ENCODE data around the gene ADAMTS9. TPM values are rescaled to one million over a fixed set of nuclear protein-coding genes. Genes with fewer than 3 reads are reported as not detected.

Gene ADAMTS9
- total RNA-seq, 2 donors from 2014 or later, result 4.4 to 14.3 TPM

DNA sequence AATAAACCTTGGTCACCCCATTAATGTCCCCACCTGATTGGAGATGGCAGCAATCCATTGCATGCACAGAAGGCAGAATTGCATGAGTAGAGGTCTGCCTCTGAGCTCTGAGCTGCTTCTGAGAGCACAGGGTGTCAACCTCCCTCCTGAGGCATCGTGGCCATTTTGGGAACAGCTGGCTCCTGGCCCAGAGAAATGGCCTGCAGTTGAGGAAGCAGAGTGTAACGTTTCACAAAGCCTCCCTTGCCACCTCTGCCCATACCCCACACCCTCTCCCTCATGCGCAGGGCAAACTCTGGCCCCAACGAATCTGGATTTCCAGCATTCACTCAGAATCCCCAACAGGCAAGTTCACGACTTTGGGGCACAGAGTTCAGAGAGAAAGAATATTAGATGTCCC lies 198.9 kb downstream of the ADAMTS9 start:
- no peak overlapping the region for H3K9ac ChIP-seq (ENCODE audit: low read depth in 2 of 2, low read length in 2 of 2)
- no peaks in the 10 kb centered on the region for H3K27me3 ChIP-seq
- H3K36me3 ChIP-seq, result no peaks in the 10 kb centered on the region
- H3K4me1 ChIP-seq, result no peaks in the 10 kb centered on the region
- TF ChIP-seq, protein P1, sequence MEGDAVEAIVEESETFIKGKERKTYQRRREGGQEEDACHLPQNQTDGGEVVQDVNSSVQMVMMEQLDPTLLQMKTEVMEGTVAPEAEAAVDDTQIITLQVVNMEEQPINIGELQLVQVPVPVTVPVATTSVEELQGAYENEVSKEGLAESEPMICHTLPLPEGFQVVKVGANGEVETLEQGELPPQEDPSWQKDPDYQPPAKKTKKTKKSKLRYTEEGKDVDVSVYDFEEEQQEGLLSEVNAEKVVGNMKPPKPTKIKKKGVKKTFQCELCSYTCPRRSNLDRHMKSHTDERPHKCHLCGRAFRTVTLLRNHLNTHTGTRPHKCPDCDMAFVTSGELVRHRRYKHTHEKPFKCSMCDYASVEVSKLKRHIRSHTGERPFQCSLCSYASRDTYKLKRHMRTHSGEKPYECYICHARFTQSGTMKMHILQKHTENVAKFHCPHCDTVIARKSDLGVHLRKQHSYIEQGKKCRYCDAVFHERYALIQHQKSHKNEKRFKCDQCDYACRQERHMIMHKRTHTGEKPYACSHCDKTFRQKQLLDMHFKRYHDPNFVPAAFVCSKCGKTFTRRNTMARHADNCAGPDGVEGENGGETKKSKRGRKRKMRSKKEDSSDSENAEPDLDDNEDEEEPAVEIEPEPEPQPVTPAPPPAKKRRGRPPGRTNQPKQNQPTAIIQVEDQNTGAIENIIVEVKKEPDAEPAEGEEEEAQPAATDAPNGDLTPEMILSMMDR (IDR thresholded peaks at IDR 0.05), result no peak
- no peak for DNase-seq
- H3K27ac ChIP-seq, result no peak overlapping the region
- intact Hi-C loops (cut with DNase I), result no loop called here
- H3K4me3 ChIP-seq, result no peak overlapping the region
- H3K9me3 ChIP-seq, result no peaks in the 10 kb centered on the region

DNA sequence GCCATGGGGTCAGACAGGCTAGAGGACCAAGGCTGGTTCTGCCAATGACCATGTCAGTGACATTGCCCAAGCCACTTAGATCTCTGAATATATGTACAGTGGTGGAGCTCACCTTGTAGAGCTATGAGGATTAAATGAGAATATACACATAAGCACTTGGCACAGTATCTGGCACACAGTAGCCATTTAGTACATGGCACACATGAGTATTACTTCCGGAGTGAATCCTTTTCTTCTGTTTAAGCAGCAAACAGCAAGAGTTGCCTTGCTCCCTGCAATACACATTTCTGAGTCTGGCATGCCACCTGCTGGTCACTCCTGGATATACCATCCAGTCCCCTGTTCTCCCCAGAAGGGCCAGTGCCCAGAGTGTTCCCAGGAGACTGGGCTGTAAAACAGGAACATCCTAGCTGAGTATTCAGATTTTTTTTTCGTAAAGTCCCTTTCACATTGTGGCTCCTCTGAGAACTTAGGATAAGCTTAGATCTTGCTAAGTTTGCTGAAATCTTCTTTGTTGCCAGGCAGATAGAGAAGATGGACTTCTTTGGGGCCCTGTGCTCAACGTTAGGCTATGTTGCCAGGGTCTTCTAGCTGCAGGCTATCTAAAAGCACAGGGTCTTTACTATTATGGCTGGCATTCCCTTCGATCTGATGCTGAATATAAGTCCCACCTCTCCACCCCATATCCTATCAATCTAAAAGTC lies 203.4 kb downstream of the ADAMTS9 start:
- intact Hi-C loops (cut with DNase I), result loop anchor here (5.0 kb wide), 1 partner anchor 452 kb away; no protein-coding TSS in a partner anchor
- Histone ChIP-seq H3K4me1 (no peaks in the 10 kb centered on the region), H3K27me3 (no peaks in the 10 kb centered on the region), H3K36me3 (no peaks in the 10 kb centered on the region), H3K9me3 (no peaks in the 10 kb centered on the region), H3K4me3 (no peak overlapping the region), H3K9ac (ENCODE audit: low read depth in 2 of 2, low read length in 2 of 2) (no peak overlapping the region), H3K27ac (no peak overlapping the region)
- DNase-seq, result peak; percentile 81
- TF ChIP-seq, protein P1 (IDR thresholded peaks at IDR 0.05), result peak; percentile 89

DNA sequence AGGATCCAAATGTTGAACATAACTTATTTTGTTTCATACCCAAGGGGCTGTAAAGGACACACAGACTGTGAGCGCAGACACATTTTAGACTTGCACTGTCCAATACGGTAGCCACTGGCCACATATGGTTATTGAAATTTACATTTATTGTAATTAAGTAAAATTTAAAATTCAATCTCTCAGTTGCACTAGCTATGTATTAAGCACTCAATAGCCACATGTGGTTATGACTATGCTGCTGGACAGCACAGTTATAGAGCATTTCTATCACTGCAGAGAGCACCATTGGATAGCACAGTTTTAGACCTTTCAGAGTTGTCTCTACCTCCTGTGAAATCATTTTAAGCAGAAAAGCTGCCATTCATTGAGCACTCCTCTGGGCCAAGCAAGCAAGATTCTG lies 204.3 kb downstream of the ADAMTS9 start:
- H3K9ac ChIP-seq (ENCODE audit: low read depth in 2 of 2, low read length in 2 of 2), result no peak overlapping the region
- no peaks in the 10 kb centered on the region for H3K4me1 ChIP-seq
- no peaks in the 10 kb centered on the region for H3K9me3 ChIP-seq
- H3K27ac ChIP-seq, result no peak overlapping the region
- H3K36me3 ChIP-seq, result no peaks in the 10 kb centered on the region
- TF ChIP-seq, protein P1 (IDR thresholded peaks at IDR 0.05), result no peak
- no peaks in the 10 kb centered on the region for H3K27me3 ChIP-seq
- no peak overlapping the region for H3K4me3 ChIP-seq
- intact Hi-C loops (cut with DNase I), result loop anchor here (5.0 kb wide), 1 partner anchor 451 kb away; no protein-coding TSS in a partner anchor
- DNase-seq, result no peak

DNA sequence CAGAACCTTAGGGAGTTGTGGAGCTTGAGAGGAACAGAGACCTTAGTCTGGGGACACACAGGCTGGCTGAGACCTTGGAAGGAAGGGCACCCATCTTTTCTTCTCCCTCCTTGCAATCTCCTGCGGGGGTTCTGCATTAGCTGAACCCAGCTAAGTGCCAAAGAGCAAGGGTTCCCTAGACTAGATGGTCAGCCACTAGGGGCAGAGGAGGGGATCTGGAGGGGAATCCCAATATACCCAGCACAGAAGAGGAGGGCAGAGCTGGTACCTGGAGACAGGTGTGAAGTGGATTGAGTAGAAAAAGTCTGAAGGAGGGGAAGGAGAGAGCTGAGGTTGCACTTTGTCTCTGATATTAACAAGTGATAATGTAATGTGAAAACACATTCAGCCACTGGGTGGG lies 212.8 kb downstream of the ADAMTS9 start:
- intact Hi-C loops (cut with DNase I), result no loop called here
- no peak for DNase-seq

DNA sequence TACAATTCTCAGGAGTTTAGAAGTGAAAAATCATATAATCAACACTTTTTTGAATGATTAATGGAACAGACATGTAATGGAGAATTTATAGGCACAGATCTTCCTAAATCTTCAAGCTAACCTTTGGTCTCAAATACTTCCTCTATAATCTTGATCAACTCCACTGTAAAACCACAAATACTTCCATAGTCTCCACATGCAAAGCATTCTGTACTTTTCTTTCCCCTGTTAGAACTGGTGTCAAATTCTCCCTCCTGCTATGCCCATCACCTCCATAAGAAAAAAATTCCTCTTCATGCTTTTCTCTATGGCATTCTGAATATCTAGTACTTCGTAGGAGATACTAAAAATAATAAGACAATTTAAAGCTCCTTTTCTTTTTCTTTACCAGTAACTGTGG lies 214.3 kb downstream of the ADAMTS9 start:
- H3K9ac ChIP-seq (ENCODE audit: low read depth in 2 of 2, low read length in 2 of 2), result no peak overlapping the region
- no peaks in the 10 kb centered on the region for H3K9me3 ChIP-seq
- no peaks in the 10 kb centered on the region for H3K27me3 ChIP-seq
- H3K27ac ChIP-seq, result no peak overlapping the region
- no peaks in the 10 kb centered on the region for H3K4me1 ChIP-seq
- no peak for DNase-seq
- H3K36me3 ChIP-seq, result no peaks in the 10 kb centered on the region
- TF ChIP-seq, protein P1 (IDR thresholded peaks at IDR 0.05), result no peak
- no peak overlapping the region for H3K4me3 ChIP-seq
- intact Hi-C loops (cut with DNase I), result no loop called here

More for the DNA sequence above, 212.8 kb downstream of the ADAMTS9 start:
- Histone ChIP-seq H3K9ac (ENCODE audit: low read depth in 2 of 2, low read length in 2 of 2) (no peak overlapping the region), H3K27me3 (no peaks in the 10 kb centered on the region), H3K4me1 (no peaks in the 10 kb centered on the region), H3K27ac (no peak overlapping the region), H3K9me3 (no peaks in the 10 kb centered on the region), H3K4me3 (no peak overlapping the region), H3K36me3 (no peaks in the 10 kb centered on the region)
- TF ChIP-seq, protein P1 (IDR thresholded peaks at IDR 0.05), result no peak

All from colonic mucosa (tissue), 4 donors.